ENCODE results near the gene STRIP2.

DNA sequence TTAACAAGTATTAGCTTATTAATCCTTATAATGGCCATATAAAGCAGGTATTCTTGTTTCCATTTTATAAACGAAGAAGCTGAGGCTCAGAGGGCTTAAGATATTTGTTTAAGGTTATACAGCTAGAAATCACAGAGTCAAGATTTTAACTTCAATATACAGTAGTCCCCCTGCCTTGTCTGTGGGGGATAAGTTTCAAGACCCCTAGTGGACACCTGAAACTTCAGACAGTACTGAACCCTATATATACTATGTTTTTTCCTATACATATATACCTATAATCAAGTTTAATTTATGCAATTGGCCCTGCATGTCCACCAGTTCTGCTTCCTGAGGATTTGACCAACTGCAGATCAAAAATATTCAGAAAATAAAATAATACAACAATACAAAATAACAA is 44.4 kb upstream of the STRIP2 start:
- TF ChIP-seq, protein P1, sequence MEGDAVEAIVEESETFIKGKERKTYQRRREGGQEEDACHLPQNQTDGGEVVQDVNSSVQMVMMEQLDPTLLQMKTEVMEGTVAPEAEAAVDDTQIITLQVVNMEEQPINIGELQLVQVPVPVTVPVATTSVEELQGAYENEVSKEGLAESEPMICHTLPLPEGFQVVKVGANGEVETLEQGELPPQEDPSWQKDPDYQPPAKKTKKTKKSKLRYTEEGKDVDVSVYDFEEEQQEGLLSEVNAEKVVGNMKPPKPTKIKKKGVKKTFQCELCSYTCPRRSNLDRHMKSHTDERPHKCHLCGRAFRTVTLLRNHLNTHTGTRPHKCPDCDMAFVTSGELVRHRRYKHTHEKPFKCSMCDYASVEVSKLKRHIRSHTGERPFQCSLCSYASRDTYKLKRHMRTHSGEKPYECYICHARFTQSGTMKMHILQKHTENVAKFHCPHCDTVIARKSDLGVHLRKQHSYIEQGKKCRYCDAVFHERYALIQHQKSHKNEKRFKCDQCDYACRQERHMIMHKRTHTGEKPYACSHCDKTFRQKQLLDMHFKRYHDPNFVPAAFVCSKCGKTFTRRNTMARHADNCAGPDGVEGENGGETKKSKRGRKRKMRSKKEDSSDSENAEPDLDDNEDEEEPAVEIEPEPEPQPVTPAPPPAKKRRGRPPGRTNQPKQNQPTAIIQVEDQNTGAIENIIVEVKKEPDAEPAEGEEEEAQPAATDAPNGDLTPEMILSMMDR (IDR thresholded peaks at IDR 0.05), result no peak
- no peak for TF ChIP-seq POLR2A (IDR thresholded peaks at IDR 0.05)
- TF ChIP-seq EP300 (IDR thresholded peaks at IDR 0.05), result no peak

Data from ovary (tissue), 3 donors.